ENCODE data around the gene USP25.
A peak's percentile ranks its signal among the peaks of the same experiment; 100 is the strongest.

USP25 gene

GRCh38 chr21:15729674-15730483 lies at the start of gene USP25:
USP25 (plus strand) TSS chr21:15729982; CDS start chr21:15730394, 412 bp downstream.
- peak; percentile 67 for DNase-seq

- peak; percentile 97 for DNase-seq
Observed at GRCh38 chr21:15682186-15682895, 47.4 kb upstream of the USP25 start.

- peak; percentile 62 for DNase-seq
Observed at GRCh38 chr21:15682977-15683376, 46.8 kb upstream of the USP25 start.

- peak; percentile 77 for DNase-seq
Observed at GRCh38 chr21:15686506-15686905, 43.3 kb upstream of the USP25 start.

GRCh38 chr21:15687208-15687607 lies 42.6 kb upstream of the USP25 start:
- no peak for DNase-seq

- no peak for DNase-seq
Observed at GRCh38 chr21:15688016-15688415, 41.8 kb upstream of the USP25 start.

GRCh38 chr21:15688809-15689208 lies 41.0 kb upstream of the USP25 start:
- DNase-seq, result peak; percentile 19

- no peak for DNase-seq
Observed at GRCh38 chr21:15692711-15693110, 37.1 kb upstream of the USP25 start.

GRCh38 chr21:15695241-15695640 lies 34.5 kb upstream of the USP25 start:
- no peak for DNase-seq

- DNase-seq, result no peak
Observed at GRCh38 chr21:15701830-15702229, 28.0 kb upstream of the USP25 start.

GRCh38 chr21:15703932-15704331 lies 25.9 kb upstream of the USP25 start:
- no peak for DNase-seq

- no peak for DNase-seq
Observed at GRCh38 chr21:15706696-15707095, 23.1 kb upstream of the USP25 start.

GRCh38 chr21:15713412-15713811 lies 16.4 kb upstream of the USP25 start:
- DNase-seq, result no peak

- no peak for DNase-seq
Observed at GRCh38 chr21:15718711-15719110, 11.1 kb upstream of the USP25 start.

- no peak for DNase-seq
Observed at GRCh38 chr21:15719976-15720375, 9.8 kb upstream of the USP25 start.

GRCh38 chr21:15722591-15723324 lies 7.0 kb upstream of the USP25 start:
- no peak for DNase-seq

- DNase-seq, result no peak
Observed at GRCh38 chr21:15725949-15726348, 3.8 kb upstream of the USP25 start.

GRCh38 chr21:15728046-15728445 lies 1.7 kb upstream of the USP25 start:
- DNase-seq, result no peak

GRCh38 chr21:15729346-15729673 lies 472 bp upstream of the USP25 start:
- DNase-seq, result no peak

- DNase-seq, result no peak
Observed at GRCh38 chr21:15730484-15731242, 881 bp downstream of the USP25 start.

- DNase-seq, result no peak
Observed at GRCh38 chr21:15731243-15731613, 1.4 kb downstream of the USP25 start.

GRCh38 chr21:15732290-15732995 lies 2.7 kb downstream of the USP25 start:
- peak; percentile 77 for DNase-seq

GRCh38 chr21:15732996-15733329 lies 3.2 kb downstream of the USP25 start:
- DNase-seq, result no peak

Data from GF-D8 (cell line).